Measurements from ENCODE around the gene DMD.

Gene DMD

DNA sequence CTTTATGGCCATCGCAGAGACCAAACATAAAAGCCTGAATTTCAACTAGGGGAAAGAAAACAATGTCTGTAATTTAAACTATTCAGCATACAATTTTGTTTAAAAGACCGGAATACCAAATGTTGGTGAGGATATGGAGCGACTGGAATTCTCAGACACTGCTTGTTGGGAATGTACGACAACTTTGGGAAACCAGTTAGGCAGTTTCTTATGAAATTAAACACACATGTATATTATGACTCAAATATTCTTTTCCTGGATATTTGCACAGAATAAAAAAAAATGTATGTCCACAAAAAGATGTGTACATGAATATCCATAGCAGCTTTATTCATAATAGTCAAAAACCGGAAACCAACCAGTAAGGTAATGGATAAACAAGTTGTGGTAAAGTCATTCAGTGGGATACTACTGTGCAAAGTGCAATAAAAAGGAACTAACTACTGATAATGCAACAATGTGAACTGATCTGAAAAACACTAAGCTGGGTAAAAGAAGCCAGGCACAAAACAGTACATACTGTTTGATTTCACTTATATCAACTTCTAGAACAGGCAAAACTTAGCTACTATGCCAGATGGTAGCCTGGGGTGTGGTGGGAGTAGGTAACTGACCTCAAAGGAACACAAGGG lies 1986.9 kb downstream of the DMD start:
- no peak for DNase-seq (ENCODE audit: low spot score)

DNA sequence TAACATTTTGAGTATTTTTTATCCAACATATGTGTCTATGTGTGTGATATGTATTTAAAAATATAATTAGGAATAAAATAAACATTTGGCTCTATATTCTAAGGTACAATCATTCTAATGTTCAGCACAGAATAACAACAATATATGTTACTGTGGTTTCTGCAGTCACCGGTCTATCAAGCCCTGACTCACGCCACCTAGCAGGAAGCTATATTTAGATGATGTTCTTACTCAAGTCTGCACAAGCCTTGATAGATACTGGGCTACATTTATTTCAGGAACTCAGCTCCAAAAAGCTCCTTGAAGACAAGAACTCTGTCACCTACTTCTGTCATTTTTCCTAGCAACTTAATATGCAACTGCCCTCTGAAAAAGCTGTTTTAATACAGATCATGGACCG lies 1987.5 kb downstream of the DMD start:
- DNase-seq (ENCODE audit: low spot score): no peak

DNA sequence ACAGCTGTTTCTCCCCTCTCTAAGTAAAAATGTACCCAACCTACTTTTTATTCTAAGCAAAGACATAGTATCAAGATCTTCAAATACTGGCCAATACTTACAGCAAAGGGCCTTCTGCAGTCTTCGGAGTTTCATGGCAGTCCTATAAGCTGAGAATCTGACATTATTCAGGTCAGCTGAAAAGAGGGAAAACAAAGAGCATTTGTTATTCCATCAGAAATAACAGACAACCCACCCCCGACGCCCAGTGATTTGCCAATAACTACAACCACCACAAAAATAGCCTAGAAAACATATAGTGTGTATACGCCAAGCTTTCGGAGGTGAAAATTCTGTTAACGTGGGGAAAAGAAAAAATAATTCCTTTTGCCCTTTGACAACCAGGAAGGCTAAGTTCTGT lies 1988.4 kb downstream of the DMD start:
- DNase-seq (ENCODE audit: low spot score): no peak

DNA sequence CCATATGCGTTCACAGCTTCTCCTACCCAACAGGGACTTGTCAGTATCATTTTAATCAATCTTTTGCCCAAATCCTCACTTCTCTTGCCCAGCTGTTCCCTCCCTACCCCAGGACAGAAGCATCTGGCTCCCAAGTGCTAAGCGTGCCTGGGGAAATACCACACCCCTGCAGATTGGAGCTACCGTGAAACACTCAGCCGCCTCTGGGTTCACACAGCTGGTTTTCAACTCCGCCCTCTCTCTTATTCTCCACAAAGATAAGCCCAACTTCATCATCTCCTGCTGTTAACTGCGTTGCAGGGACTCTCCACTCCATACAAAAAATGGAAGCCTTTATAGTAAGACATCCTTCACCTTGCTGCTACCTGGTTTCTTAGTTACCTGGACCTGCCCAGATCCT lies 1992.2 kb downstream of the DMD start:
- DNase-seq (ENCODE audit: low spot score): no peak

DNA sequence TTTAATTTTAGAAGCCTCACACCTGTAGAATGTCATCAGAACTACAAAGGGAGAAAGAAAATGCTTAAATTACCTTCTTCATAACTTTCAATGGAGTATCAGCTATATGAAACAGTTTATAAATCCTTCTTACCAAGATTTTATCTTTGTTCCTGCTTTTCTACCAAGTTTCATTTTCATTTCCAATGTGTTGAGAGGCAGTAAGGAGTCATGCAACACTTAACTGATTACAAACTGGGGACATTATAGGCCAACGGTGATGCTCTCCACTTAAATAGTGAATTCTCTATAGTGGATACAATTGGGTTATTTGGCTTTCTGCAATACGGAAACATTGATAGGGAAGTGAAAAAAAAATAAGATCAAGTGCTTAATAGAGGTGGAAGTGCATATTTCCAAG lies 1994.3 kb downstream of the DMD start:
- no peak for DNase-seq (ENCODE audit: low spot score)

DNA sequence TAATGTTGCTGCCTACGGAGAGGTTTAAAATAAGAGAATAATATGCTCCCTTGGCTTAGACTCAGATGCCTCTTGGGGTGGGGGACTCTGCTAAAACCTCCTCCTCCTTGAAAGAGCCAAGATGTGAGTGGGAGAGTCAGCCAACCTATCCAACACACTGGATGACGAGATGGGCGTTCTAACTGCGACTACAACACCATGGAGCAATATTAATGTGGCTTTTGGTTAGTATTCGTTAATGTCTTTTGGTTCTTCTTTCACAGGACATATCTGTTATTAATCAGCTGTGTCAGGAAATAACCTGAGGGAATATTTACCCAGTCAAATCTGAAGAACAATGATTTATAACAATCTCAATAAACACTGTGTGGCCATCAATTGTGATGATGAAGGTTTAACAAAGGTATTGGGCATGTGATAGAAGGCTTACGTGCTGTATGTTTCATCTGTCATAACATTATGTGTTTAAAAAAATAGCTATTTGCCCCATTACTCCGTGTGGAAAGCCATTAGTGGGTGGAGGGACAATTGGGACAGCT lies 1996.0 kb downstream of the DMD start:
- DNase-seq (ENCODE audit: low spot score): no peak

DNA sequence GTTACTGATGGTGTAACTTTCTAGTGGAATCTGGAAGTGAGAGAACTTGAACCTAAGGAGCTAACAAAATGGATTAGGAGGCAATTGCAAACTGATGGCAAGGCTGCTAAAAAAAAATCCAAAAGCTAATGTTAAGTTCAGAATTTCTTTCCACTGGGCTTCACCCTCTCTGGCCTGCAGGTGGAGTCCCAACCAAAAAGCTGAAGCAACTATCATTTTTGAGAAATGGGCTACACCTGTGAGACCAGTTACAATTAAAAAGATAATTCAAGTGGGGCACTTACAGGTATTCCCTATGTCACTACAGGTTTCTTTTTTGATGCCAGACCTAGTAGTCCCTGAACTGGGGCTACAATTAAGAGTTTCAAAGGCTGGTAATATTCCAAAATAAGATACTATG lies 1997.4 kb downstream of the DMD start:
- no peak for DNase-seq (ENCODE audit: low spot score)

DNA sequence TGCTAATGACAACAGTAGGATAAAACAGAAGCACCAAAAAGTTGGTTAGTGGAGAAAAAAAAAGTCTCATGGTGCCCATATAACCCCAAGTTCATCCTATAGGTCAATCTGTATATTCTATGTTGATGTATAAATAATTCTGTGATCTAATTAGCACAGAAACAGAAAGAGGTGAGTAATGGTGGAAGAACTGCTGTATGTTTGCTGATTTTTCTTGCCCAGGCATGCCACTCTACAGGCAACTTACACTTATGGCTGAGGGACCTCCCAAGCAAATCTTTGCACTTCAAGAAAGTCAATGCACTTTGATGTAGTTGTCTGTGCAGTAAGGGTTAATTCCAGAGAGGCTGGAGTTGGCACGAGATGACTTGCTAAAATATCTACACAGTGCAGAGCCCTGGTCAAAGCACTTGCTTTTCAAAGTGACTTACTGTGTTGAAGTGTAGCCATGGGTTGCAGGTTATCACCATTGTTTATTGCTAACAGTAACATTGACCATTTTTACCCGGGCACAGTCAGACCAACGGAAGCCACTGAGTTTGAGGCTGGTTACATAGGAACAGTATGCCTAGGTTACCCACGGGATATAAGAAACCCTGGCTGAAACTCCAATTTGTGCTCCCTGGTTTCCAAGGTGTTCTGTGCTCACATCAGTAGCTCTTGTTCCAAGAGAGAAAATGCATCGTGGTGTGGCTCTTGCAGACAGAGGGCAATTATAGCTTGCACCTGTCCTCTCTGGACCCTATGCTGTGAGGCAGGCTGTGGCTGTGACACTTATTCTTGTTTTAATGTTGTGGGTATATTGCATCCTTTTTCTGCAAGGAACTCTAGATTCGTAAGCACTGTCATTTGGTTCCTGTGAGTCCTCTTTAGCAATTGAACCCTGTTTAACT lies 1998.2 kb downstream of the DMD start:
- DNase-seq (ENCODE audit: low spot score): no peak

DNA sequence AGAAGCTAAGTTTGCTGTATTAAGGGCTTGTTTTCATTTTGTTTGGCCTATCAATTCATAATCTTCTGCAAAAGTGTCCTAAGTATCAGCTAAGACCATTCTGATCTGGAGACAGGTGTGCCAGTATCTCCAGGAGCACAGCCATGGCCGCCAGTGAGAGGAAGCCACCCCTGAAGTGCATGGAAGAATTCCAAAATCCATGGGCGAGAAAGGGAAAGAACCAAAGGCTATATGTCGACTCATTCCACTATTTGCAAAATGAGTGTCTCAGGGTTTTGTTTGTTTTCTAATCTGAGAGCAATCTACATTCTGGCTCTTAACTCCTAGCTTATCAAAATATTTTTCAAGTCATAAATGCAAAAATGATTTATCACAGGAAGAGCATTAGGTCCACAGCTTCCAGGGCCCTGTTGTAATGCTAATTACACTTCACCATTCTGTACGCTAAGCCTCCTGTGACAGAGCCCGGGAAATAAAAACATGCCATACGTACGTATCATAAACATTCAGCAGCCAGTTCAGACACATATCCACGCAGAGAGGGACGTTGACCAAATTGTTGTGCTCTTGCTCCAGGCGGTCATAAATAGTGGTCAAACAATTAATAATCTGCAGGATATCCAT lies 2002.2 kb downstream of the DMD start:
- DNase-seq (ENCODE audit: low spot score): no peak

DNA sequence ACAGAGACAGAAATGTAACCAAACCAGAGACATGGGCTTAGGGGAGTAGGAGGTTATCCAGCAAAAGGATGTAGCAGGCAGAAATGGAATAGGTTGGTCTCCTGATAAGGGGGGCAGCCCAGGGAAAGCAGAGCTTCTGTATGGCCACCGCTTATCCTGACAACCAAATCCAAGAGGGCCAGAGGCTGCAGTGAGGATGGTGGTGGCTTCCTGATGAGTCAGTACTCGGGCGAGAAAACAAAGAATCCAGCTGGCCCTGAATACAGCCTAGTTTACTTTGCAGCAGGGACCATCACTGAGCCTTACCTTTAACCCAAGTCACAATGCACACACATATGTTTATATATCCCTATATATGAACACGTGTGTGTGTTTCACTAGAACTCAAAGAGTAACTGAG lies 2009.8 kb downstream of the DMD start:
- DNase-seq (ENCODE audit: low spot score): no peak

DNA sequence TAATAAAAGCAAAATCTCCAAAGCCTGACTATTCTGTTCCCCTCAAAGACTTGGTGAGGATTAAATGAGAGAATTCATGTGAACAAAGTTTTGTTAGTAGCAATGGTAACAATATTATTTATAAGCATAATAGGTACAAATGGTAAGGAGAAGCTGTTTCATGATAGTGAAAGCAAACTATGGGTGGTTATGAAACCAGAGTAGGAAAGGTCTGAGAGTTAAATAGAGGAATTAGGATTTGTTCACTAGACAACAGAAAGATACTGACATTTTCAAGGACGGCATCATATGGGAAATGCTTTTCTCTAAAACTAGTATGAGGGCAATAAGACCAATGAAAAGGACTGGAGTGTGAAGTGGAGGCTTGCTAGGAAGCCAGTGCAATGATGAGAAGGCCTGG lies 2010.9 kb downstream of the DMD start:
- DNase-seq (ENCODE audit: low spot score): no peak

DNA sequence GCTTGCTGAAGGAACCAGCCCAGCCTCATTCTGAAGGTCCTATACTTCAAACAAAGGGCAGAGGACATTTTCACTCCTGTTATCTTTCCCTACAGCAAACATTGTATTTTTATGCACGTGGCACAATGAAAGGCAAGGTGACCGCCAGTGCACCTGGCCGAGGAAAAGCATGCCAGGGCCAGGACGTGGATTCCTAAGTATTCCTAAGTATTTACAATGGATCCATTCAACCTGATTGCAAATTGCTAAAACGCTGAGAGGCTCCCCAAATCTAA lies 2011.6 kb downstream of the DMD start:
- DNase-seq (ENCODE audit: low spot score): no peak

DNA sequence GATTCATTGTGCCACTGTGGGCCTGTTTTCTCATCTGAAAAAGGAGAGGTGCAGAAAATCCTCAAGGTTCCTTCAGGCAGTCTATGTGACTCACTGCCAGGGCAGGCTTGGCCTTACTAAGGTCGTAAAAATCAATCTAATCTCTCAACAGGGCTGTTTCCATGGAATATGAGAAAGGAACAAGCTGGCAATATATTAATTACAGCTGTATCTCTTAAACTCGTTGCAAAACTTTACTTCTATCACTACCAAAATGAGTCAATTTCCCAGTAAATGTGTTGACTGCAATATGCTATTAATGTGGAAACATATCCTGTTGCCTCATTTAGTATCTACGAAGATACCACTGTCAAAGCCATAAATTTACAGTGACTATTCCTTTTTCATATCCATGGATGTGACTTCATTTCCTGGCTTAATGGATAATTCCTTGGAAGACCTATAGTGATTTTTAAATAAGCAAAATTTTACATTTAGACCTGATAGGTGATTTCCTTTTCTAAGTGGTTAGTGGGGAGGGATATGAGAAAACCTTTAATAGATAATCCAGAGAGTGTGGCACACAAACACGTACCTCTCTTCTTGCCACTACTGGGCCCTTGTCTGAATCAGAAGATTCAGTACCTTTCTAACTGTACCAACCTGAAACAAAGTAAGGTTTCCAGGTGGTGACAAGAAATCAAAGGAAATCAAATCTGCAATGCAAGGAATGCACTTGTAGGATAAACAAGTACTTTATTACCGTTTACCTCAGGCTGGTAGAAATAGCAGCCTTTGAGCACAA lies 2012.1 kb downstream of the DMD start:
- no peak for DNase-seq (ENCODE audit: low spot score)

DNA sequence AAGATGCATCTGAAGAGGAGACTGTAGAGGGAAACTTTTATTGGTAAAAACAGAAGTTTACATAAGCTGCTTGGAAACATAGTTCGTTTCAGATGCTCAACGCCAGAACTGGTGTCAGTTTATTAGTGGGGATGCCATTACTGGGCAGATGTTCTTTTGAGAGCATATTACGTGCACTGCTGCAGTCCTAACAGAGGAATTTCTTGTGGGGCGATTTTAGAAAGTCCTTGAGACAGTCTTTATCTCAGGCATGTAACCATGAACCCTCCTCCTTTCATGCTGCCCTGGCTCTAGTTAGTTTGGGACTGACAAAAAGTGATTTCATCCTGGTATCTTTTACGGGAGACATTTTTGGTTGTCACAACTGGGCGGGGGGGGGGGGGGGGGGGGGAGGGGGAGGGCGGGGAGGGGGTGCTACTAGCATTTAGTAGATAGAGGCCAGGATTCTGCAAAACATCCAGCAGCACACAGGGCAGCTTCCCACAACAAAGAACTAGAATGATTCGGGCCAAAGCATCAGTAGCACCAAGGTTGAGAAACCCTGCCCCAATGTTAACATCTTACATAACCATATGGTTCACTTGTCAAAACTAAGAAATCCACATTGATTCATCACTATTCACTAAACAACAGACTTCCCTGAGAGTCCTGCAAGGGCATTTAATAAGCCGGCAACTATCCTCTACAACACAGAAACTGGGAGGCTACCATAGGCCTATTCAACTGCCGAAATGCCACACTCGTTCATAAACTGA lies 2021.0 kb downstream of the DMD start:
- no peak for DNase-seq (ENCODE audit: low spot score)

DNA sequence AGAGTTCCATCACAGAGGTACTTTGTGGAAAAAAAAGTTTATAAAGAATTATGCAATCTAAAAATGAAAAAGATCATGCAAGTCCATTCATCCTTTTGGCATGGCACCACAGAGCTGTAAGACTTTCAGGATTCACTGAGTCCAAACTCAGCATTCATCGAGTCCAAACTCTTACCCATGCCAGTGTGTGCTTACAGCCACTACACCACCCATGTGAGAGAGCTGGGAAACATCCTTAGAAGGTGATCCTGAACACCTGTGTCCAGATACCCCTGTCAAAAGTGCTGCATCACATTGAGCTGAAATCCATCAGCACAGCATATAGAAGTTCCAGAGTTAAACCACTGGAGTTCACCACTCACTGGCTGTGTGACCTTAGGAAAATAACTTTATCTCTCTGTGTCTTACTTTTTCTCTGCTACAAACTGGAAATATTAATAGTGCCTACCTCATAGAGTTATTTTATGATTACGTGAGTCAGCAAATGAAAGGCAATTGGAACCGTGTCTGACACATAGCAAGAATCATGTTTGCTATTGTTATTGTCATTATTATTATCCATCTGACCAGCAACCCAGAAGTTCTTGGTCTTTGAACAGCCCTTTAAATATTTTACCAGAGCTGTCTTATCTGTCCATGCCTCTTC lies 2024.5 kb downstream of the DMD start:
- no peak for DNase-seq (ENCODE audit: low spot score)

DNA sequence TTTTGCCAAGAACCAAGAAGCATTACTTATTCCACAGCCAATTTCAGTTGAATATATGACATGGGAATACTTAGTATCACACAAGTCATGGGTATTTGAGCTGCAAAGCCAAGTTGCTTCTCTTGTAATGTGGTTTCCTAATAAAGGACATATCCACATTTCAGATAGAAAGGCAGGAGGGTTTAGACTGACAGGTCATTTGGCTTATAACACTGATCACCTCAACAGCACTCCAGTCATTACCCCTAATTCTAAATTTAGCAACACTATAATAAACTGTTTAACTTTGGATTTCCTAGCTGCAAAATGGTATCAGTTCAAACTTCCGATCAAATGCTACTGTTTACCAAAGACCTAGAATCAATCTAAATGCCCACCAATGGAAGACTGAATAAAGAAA lies 2025.5 kb downstream of the DMD start:
- no peak for DNase-seq (ENCODE audit: low spot score)

DNA sequence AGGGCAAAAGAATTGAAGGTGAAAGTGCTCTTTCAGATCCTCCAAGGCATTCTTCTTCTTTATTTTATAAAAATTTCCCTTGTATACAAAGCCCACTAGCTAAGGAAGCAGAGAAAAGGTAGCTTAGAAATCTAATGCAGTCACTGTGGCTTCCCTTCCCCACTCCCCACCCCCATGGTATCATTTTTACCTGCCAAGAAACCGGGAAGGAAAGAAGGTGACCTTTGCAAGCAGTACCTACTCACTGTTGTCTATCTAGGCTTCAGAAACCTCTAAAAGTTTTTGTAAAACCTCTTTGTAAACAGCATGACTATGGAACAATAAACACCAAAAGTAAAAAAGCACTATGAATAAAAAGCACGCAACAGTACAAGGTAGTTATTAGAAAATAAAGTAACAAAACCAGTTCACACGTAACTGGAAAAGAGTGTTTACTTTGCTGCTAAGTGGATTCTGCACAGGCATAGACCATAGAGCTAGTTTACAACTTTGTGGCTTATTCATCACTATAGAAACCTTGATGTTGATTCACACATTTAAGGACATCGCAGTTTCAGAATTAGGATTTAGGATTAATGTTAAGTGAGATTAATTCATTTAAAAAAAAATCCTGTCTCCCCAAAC lies 2029.9 kb downstream of the DMD start:
- no peak for DNase-seq (ENCODE audit: low spot score)

DNA sequence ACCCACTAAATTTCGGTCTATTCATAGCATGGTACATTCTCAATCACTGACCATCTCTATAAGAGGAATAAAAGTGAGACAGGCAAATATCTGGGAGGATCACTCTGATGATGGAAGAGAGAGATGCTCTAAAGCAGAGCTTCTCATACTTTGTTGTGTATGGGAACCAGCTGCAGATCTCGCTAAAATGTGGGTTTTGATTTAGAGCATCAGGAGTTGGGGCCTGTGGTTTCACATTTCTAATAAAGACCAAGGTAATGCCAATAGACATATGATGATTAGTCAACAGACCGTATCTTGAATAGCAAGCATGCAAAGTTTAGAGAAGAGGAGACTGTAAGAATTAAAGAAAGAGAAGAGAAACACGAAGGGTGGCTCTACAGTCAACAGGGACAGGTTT lies 2032.1 kb downstream of the DMD start:
- no peak for DNase-seq (ENCODE audit: low spot score)

DNA sequence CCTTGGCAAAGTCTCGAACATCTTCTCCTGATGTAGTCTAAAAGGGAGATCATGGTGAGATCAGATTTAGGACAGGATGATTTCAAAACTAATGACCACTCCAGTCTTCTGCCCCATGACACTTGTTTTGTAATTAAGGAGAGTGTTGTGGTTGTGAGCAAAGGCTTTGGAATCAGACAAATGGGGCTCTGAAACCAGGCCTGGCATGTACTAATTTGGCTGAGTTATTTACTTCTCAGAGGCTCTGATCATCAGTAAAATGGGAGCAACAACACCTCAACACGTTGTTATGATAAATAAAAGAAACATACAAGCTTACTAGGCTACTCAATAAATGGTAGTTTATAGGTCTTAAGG lies 2032.6 kb downstream of the DMD start:
- no peak for DNase-seq (ENCODE audit: low spot score)

DNA sequence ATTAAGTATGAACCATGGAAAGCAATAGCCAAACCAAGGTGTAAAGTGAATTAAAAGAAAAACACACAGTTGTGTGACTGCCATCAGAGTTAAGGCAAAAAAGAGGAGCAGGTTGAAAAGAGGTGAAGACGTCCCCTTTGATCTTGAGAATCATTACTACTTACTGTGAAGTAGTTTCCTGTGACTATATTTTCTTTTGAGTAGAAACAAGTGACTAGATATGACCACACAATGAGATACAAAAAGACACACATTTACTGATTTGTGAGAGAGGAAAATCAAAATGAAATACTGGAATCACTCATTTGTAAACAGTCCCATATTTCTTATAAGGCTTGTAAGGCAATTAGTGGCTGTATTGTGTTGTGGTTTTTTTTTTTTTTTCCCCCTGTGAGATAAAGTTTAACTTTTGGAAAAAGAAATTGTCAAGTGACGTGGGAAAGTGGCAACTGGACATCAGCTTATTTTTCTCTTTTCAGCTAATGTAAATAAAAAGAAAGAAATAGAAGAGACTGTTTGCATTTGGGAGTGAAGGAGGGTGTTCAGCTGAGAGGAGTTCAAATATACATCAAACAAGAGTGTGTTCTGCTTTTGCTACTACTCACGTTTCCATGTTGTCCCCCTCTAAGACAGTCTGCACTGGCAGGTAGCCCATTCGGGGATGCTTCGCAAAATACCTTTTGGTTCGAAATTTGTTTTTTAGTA lies 2033.1 kb downstream of the DMD start:
- DNase-seq (ENCODE audit: low spot score): no peak

All from HuH-7.5 (cell line).